HG03378 (cell line): Measurements from ENCODE around the gene PCDHGB4.
"Not testable (repeated sequence)": the region's sequence is repeated elsewhere in the genome, so short reads cannot be mapped to it uniquely, and the experiment has no call there.

Source experiments
- ATAC-seq: cut with Tn5 transposase; IDR thresholded peaks from one replicate; pipeline ENCODE4 v1.9.1; 2021; ENCODE audit warnings: mild to moderate bottlenecking, moderate library complexity; ENCODE audit not compliant: unreplicated experiment

PCDHGB4 gene

DNA sequence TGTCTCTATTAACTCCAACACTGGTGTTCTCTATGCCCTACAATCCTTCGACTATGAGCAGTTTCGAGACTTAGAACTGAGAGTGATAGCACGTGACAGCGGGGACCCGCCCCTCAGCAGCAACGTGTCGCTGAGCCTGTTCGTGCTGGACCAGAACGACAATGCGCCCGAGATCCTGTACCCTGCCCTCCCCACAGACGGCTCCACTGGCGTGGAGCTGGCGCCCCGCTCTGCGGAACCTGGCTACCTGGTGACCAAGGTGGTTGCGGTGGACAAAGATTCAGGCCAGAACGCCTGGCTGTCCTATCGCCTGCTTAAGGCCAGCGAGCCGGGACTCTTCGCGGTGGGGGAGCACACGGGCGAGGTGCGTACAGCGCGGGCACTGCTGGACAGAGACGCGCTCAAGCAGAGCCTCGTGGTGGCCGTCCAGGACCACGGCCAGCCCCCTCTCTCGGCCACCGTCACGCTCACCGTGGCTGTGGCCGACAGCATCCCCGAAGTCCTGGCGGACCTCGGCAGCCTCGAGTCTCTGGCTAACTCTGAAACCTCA lies 35.3 kb downstream of the PCDHGB4 start:
- no peak for ATAC-seq

DNA sequence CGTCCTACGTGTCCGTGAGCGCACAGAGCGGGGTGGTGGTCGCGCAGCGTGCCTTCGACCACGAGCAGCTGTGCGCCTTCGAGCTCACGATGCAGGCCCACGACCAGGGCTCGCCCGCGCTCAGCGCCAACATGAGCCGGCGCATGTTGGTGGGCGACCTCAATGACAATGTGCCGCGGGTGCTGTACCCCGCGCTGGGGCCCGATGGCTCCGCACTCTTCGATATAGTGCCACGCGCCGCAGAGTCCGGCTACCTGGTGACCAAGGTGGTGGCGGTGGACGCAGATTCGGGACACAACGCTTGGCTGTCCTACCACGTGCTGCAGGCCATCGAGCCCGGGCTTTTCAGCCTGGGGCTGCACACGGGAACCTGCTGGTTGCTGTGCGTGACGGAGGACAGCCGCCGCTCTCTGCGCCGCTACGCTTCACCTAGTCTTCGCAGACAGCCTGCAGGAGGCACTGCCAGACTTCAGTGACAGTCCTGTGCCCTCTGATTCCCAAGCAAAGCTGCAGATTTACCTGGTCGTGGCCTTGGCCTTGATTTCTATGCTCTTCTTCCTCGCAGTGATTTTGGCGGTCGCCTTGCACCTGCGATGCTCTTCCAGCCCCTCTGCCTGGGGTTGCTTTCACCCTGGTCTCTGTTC lies 40.4 kb downstream of the PCDHGB4 start:
- no peak for ATAC-seq

DNA sequence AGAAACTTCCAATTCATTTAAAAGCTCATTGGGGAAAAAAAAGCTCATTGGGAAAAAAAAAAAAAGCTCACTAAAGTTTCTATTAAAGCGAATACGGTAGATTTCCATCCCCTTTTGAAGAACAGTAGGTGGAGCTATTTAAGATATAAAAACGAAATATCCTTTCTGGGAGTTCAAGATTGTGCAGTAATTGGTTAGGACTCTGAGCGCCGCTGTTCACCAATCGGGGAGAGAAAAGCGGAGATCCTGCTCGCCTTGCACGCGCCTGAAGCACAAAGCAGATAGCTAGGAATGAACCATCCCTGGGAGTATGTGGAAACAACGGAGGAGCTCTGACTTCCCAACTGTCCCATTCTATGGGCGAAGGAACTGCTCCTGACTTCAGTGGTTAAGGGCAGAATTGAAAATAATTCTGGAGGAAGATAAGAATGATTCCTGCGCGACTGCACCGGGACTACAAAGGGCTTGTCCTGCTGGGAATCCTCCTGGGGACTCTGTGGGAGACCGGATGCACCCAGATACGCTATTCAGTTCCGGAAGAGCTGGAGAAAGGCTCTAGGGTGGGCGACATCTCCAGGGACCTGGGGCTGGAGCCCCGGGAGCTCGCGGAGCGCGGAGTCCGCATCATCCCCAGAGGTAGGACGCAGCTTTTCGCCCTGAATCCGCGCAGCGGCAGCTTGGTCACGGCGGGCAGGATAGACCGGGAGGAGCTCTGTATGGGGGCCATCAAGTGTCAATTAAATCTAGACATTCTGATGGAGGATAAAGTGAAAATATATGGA lies 43.0 kb downstream of the PCDHGB4 start, which contains the start of gene PCDHGA12:
Gene PCDHGA12, plus strand, starts transcription at position 176 of the 782 bp plus-strand sequence. Its CDS starts 253 bp downstream, at position 429.
- ATAC-seq: peak; percentile 93

DNA sequence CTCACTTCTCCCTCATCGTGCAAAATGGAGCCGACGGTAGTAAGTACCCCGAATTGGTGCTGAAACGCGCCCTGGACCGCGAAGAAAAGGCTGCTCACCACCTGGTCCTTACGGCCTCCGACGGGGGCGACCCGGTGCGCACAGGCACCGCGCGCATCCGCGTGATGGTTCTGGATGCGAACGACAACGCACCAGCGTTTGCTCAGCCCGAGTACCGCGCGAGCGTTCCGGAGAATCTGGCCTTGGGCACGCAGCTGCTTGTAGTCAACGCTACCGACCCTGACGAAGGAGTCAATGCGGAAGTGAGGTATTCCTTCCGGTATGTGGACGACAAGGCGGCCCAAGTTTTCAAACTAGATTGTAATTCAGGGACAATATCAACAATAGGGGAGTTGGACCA lies 43.8 kb downstream of the PCDHGB4 start:
- ATAC-seq: no peak

DNA sequence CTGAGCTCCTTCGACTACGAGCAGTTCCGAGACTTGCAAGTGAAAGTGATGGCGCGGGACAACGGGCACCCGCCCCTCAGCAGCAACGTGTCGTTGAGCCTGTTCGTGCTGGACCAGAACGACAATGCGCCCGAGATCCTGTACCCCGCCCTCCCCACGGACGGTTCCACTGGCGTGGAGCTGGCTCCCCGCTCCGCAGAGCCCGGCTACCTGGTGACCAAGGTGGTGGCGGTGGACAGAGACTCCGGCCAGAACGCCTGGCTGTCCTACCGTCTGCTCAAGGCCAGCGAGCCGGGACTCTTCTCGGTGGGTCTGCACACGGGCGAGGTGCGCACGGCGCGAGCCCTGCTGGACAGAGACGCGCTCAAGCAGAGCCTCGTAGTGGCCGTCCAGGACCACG lies 44.8 kb downstream of the PCDHGB4 start:
- ATAC-seq: not testable (repeated sequence)

DNA sequence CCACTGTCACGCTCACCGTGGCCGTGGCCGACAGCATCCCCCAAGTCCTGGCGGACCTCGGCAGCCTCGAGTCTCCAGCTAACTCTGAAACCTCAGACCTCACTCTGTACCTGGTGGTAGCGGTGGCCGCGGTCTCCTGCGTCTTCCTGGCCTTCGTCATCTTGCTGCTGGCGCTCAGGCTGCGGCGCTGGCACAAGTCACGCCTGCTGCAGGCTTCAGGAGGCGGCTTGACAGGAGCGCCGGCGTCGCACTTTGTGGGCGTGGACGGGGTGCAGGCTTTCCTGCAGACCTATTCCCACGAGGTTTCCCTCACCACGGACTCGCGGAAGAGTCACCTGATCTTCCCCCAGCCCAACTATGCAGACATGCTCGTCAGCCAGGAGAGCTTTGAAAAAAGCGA lies 45.2 kb downstream of the PCDHGB4 start:
- not testable (repeated sequence) for ATAC-seq

DNA sequence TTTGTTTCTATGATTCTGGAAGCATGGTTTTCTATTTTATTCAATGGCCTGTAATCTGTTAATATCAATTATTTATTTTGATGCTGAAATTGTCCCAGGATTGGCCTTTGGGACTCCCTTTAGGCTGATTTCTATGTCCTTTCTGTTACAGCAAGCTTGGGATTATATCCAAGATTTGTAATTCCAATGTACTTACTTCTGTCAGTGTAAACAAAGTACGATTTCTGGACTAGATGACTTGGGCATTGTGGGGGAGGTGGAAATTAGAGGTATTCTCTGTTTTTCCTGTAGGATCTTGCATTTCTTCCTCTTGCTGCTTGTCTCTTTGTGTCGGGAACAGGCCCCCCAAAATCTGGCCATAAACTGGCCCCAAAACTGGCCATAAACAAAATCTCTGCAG lies 46.5 kb downstream of the PCDHGB4 start:
- ATAC-seq: no peak

DNA sequence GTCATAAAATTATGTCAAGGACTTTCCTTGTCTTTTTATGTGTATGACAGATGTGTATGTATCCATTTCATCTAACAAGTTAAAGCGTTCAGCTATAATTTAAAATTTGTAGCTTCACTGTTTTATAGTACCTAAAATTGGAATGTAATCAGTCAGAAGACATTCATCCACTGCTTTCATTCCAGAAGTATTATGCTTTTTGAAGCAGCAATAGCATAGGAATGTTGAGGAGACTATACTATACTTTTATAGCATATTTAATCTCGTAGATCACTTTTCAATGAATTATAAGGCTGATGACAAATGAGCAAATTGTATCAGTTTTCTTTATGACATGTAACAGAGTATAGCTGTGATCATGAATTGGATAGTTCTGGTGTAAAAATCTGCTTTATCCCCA lies 49.7 kb downstream of the PCDHGB4 start:
- no peak for ATAC-seq

DNA sequence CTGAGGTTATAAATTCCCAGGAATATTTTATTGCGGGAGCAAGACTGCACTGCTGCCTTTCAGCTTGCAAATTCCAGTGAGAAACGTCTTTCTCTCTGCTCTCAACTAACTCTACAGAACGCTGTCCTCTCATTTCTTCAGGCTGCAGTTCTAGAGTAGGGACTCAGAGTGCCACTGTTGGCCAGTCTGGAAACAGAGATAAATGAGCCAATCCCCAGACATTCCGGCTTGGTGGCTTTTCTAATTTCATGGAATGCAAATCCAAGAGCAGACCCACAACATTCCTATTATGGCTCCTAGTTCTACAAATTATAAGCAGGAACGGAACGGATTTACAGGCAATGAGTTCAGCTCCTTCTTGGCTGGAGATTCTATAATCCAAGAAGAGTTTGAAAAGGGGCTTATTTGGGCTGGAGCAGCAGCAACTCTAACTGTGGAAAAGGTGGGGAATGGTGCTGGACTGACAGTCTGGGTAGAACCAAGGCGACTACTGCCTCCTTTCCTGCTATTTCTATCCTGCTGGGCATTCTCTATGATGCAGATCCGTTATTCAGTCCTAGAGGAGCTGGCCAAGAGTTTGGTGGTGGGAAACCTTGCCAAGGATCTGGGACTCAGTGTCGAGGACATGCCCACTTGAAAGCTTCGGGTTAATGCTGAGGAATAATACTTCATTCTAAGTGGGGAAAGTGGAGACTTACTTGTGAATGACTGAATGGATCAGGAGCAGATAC lies 52.1 kb downstream of the PCDHGB4 start:
- no peak for ATAC-seq
